Measurements from ENCODE around the gene FGF13.

Gene FGF13

GRCh38 chrX:138704596-138704995, 6.9 kb downstream of the FGF13 start:
- H3K27ac ChIP-seq: no peak overlapping the region
- TF ChIP-seq, protein P1, sequence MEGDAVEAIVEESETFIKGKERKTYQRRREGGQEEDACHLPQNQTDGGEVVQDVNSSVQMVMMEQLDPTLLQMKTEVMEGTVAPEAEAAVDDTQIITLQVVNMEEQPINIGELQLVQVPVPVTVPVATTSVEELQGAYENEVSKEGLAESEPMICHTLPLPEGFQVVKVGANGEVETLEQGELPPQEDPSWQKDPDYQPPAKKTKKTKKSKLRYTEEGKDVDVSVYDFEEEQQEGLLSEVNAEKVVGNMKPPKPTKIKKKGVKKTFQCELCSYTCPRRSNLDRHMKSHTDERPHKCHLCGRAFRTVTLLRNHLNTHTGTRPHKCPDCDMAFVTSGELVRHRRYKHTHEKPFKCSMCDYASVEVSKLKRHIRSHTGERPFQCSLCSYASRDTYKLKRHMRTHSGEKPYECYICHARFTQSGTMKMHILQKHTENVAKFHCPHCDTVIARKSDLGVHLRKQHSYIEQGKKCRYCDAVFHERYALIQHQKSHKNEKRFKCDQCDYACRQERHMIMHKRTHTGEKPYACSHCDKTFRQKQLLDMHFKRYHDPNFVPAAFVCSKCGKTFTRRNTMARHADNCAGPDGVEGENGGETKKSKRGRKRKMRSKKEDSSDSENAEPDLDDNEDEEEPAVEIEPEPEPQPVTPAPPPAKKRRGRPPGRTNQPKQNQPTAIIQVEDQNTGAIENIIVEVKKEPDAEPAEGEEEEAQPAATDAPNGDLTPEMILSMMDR (conservative IDR thresholded peaks at IDR 0.05): no peak
- TF ChIP-seq ZFX (IDR thresholded peaks at IDR 0.05): no peak

- H3K27ac ChIP-seq: no peak overlapping the region
- no peak for TF ChIP-seq ZFX (IDR thresholded peaks at IDR 0.05)
- TF ChIP-seq, protein P1 (conservative IDR thresholded peaks at IDR 0.05): no peak
Measured at GRCh38 chrX:138704101-138704500, 7.4 kb downstream of the FGF13 start.

DNA sequence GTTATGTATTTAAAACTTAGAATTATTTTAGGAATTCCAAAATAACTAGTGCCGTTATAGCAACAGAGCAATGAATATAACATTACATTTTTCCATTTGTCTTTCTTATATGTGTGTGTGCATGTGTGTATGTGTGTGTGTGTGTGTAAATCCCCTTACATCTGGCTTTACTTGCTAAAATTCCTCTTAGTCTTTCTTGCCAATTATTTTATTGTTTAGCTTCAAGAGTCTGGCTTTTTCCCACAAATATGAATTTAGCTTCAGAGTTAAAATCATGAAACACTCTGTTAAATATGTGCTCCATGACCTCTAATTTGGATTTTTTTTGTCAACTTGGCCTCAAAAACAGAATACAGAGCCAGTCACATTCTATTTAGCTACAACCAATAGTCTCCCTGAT, 18.9 kb downstream of the FGF13 start:
- no peak overlapping the region for H3K27ac ChIP-seq
- TF ChIP-seq, protein P1 (conservative IDR thresholded peaks at IDR 0.05): no peak
- TF ChIP-seq ZFX (IDR thresholded peaks at IDR 0.05): no peak

- no peak overlapping the region for H3K27ac ChIP-seq
- no peak for TF ChIP-seq ZFX (IDR thresholded peaks at IDR 0.05)
- TF ChIP-seq, protein P1 (conservative IDR thresholded peaks at IDR 0.05): no peak
Measured at GRCh38 chrX:138691186-138691585, 20.3 kb downstream of the FGF13 start.

DNA sequence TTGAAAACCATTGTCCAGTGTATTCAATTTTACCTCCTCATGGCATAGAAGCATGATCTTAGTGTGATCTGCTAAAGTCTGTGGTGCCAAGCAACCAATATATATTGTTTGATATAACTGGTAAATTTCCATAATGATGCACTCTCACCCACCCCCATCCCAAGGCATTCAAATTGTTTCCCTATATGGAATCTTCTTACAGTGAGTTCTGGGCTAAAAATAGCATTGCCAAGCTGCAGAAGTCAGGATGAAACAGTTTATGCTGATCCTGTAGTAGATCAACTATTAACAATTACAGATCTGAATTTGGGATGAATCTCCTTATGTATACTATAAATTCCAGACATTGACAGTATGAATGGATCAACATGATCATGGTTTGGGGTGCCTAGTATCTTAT, 20.9 kb downstream of the FGF13 start:
- TF ChIP-seq ZFX (IDR thresholded peaks at IDR 0.05): no peak
- TF ChIP-seq, protein P1 (conservative IDR thresholded peaks at IDR 0.05): no peak
- no peak overlapping the region for H3K27ac ChIP-seq

GRCh38 chrX:138683600-138683999, 27.9 kb downstream of the FGF13 start:
- TF ChIP-seq, protein P1 (conservative IDR thresholded peaks at IDR 0.05): no peak
- TF ChIP-seq ZFX (IDR thresholded peaks at IDR 0.05): no peak
- H3K27ac ChIP-seq: no peak overlapping the region

DNA sequence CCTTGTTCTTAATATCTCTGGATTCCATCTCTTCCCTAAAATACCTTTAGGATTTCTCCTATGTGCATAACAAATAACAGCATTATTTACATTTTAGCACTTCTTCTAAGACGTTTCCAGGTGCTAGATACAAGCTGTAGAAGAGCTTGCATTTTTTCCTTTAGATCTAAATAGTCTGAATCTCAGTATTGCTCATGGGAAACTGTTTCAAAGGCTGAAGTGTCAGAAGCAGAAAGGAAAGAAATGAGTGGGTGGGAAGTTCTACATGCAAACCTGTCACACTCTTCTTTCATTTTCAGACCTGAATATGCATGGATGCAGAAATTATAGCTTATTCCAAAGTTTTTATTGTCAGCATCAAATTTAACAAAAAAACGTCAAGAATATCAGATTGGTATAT, 41.8 kb downstream of the FGF13 start:
- TF ChIP-seq, protein P1 (conservative IDR thresholded peaks at IDR 0.05): no peak
- no peak for TF ChIP-seq ZFX (IDR thresholded peaks at IDR 0.05)
- no peak overlapping the region for H3K27ac ChIP-seq
